ENCODE results near the gene FCHSD2. TPM values are rescaled to one million over a fixed set of nuclear protein-coding genes. Genes with fewer than 3 reads are reported as not detected.

Gene FCHSD2
- total RNA-seq, 1 donor from 2014 or later: 10.0 TPM

GRCh38 chr11:72972496-72973128 is 169.5 kb downstream of the FCHSD2 start:
- Histone ChIP-seq H3K36me3 (ENCODE audit: control insufficient read depth, insufficient read depth, low read length) (no peaks in the 10 kb centered on the region), H3K4me3 (ENCODE audit: low read depth, low read length) (no peak overlapping the region), H3K27me3 (ENCODE audit: control insufficient read depth, insufficient read depth, low read length) (no peaks in the 10 kb centered on the region)
- no peak for DNase-seq (ENCODE audit: low read depth)
- TF ChIP-seq, protein P1, sequence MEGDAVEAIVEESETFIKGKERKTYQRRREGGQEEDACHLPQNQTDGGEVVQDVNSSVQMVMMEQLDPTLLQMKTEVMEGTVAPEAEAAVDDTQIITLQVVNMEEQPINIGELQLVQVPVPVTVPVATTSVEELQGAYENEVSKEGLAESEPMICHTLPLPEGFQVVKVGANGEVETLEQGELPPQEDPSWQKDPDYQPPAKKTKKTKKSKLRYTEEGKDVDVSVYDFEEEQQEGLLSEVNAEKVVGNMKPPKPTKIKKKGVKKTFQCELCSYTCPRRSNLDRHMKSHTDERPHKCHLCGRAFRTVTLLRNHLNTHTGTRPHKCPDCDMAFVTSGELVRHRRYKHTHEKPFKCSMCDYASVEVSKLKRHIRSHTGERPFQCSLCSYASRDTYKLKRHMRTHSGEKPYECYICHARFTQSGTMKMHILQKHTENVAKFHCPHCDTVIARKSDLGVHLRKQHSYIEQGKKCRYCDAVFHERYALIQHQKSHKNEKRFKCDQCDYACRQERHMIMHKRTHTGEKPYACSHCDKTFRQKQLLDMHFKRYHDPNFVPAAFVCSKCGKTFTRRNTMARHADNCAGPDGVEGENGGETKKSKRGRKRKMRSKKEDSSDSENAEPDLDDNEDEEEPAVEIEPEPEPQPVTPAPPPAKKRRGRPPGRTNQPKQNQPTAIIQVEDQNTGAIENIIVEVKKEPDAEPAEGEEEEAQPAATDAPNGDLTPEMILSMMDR (IDR thresholded peaks at IDR 0.05; ENCODE audit: insufficient read depth, low read length, severe bottlenecking): no peak
- FAIRE-seq: no peak

- DNase-seq (ENCODE audit: low read depth): no peak
- TF ChIP-seq, protein P1 (IDR thresholded peaks at IDR 0.05; ENCODE audit: insufficient read depth, low read length, severe bottlenecking): no peak
- FAIRE-seq: no peak
Observed at GRCh38 chr11:72971192-72971967, 170.7 kb downstream of the FCHSD2 start.

DNA sequence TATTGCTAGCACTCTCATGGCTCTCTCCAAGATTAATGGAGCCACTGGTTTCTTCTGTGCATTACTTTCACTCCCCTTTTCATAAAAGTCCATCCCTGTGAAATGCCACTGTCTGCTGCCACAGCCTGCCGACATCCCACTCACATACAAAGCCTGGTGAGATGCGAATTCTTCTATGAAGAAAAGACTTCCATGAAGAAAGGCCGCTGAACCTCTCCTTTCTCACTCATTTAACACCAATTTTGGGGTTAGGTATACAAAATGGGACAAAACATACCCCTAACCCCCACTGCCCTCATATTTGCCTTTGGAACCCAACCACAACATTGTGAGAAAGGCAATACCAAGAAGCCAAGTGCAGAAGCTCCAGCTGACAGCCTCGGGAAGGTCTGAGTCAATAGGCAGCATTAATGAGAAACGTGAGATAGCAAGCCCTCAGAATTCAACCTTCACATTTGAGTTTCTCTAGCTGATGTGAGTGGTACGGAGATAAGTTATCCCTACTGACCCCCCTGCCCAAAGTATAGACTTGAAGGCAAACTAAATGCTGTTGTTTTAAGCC is 171.5 kb downstream of the FCHSD2 start:
- TF ChIP-seq, protein P1 (IDR thresholded peaks at IDR 0.05; ENCODE audit: insufficient read depth, low read length, severe bottlenecking): no peak
- Histone ChIP-seq H3K36me3 (ENCODE audit: control insufficient read depth, insufficient read depth, low read length) (no peaks in the 10 kb centered on the region), H3K4me3 (ENCODE audit: low read depth, low read length) (no peak overlapping the region), H3K27me3 (ENCODE audit: control insufficient read depth, insufficient read depth, low read length) (no peaks in the 10 kb centered on the region)
- DNase-seq (ENCODE audit: low read depth) (no peak), FAIRE-seq (no peak)

More at GRCh38 chr11:72971192-72971967, 170.7 kb downstream of the FCHSD2 start:
- H3K4me3 ChIP-seq (ENCODE audit: low read depth, low read length): no peak overlapping the region
- H3K36me3 ChIP-seq (ENCODE audit: control insufficient read depth, insufficient read depth, low read length): no peaks in the 10 kb centered on the region
- H3K27me3 ChIP-seq (ENCODE audit: control insufficient read depth, insufficient read depth, low read length): no peaks in the 10 kb centered on the region

GRCh38 chr11:72969894-72970335 is 172.2 kb downstream of the FCHSD2 start:
- H3K4me3 ChIP-seq (ENCODE audit: low read depth, low read length): no peak overlapping the region
- TF ChIP-seq, protein P1 (IDR thresholded peaks at IDR 0.05; ENCODE audit: insufficient read depth, low read length, severe bottlenecking): no peak
- FAIRE-seq: no peak
- H3K36me3 ChIP-seq (ENCODE audit: control insufficient read depth, insufficient read depth, low read length): no peaks in the 10 kb centered on the region
- no peaks in the 10 kb centered on the region for H3K27me3 ChIP-seq (ENCODE audit: control insufficient read depth, insufficient read depth, low read length)
- peak; percentile 60 for DNase-seq (ENCODE audit: low read depth)

GRCh38 chr11:72968390-72968789 is 173.7 kb downstream of the FCHSD2 start:
- DNase-seq (ENCODE audit: low read depth): no peak
- no peaks in the 10 kb centered on the region for H3K27me3 ChIP-seq (ENCODE audit: control insufficient read depth, insufficient read depth, low read length)
- TF ChIP-seq, protein P1 (IDR thresholded peaks at IDR 0.05; ENCODE audit: insufficient read depth, low read length, severe bottlenecking): no peak
- no peak overlapping the region for H3K4me3 ChIP-seq (ENCODE audit: low read depth, low read length)
- FAIRE-seq: no peak
- H3K36me3 ChIP-seq (ENCODE audit: control insufficient read depth, insufficient read depth, low read length): no peaks in the 10 kb centered on the region

All from bronchial epithelial cell (primary cell).